ENCODE data around the gene SMARCC2.

SMARCC2 gene

DNA sequence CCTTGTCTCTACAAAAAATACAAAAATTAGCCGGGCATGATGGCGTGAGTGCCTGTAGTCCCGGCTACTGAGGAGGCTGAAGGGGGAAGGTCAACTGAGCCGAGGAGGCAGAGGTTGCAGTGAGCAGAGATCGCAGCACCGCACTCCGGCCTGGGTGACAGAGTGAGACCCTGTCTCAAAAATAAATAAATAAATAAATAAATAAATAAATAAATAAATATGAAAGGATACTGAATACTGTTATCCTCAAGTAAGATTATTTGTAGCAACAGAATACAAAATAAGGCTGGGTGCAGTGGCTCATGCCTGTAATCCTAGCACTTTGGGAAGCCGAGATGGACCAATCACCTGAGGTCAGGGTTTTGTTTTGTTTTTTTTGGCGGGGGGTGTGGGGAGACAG is 30.6 kb upstream of the SMARCC2 start (continued):
- TF ChIP-seq ZNF677 (tag by site-specific recombination; IDR thresholded peaks at IDR 0.05) (no peak), WT1 (tag by site-specific recombination; IDR thresholded peaks at IDR 0.05) (no peak), ZEB2 (tag by site-specific recombination; IDR thresholded peaks at IDR 0.05) (no peak; the same call in 1 of the 2 replicates), BCL11B (tag by site-specific recombination; IDR thresholded peaks at IDR 0.05; ENCODE audit: low read depth) (no peak), ZNF341 (tag by site-specific recombination; IDR thresholded peaks at IDR 0.05; ENCODE audit: low read depth) (0 out of 2 replicates have a peak, but pooled peaks have one; percentile 34), ZNF133 (tag by site-specific recombination; IDR thresholded peaks at IDR 0.05) (no peak), GFI1B (tag by site-specific recombination; IDR thresholded peaks at IDR 0.05) (0 out of 2 replicates have a peak, but pooled peaks have one; percentile 48), TRIM28 (IDR thresholded peaks at IDR 0.05; ENCODE audit: borderline replicate concordance, low read length) (no peak), ZNF544 (tag by site-specific recombination; IDR thresholded peaks at IDR 0.05) (no peak), ZNF211 (tag by site-specific recombination; IDR thresholded peaks at IDR 0.05; ENCODE audit: low read depth) (no peak), ZNF404 (tag by site-specific recombination; IDR thresholded peaks at IDR 0.05) (peak; percentile 97), KLF1 (tag by site-specific recombination; IDR thresholded peaks at IDR 0.05) (no peak), TCF7L2 (IDR thresholded peaks at IDR 0.05; ENCODE audit: borderline replicate concordance, low read depth, low read length) (no peak), ZNF776 (tag by site-specific recombination; IDR thresholded peaks at IDR 0.05; ENCODE audit: borderline replicate concordance) (no peak), RBAK (tag by site-specific recombination; IDR thresholded peaks at IDR 0.05) (peak; percentile 79), ZNF548 (tag by site-specific recombination; IDR thresholded peaks at IDR 0.05) (no peak), ZNF843 (tag by site-specific recombination; IDR thresholded peaks at IDR 0.05) (no peak), ZBTB21 (tag by site-specific recombination; IDR thresholded peaks at IDR 0.05) (peak; percentile 49; the same call in 1 of the 2 replicates), ZNF398 (tag by site-specific recombination; IDR thresholded peaks at IDR 0.05) (no peak), ZSCAN30 (tag by site-specific recombination; IDR thresholded peaks at IDR 0.05) (no peak), ZNF777 (tag by site-specific recombination; IDR thresholded peaks at IDR 0.05; ENCODE audit: borderline replicate concordance) (no peak), ZNF621 (tag by site-specific recombination; IDR thresholded peaks at IDR 0.05) (no peak), ZNF488 (tag by site-specific recombination; IDR thresholded peaks at IDR 0.05) (no peak), BCL11A (tag by site-specific recombination; IDR thresholded peaks at IDR 0.05; ENCODE audit: low read depth) (no peak), ZNF747 (tag by site-specific recombination; IDR thresholded peaks at IDR 0.05) (no peak), ZNF24 (tag by site-specific recombination; IDR thresholded peaks at IDR 0.05) (peak; percentile 52; the same call in 1 of the 2 replicates), GLI2 (tag by site-specific recombination; IDR thresholded peaks at IDR 0.05; ENCODE audit: borderline replicate concordance, low read depth) (no peak; the same call in 1 of the 2 replicates), ZNF48 (tag by site-specific recombination; IDR thresholded peaks at IDR 0.05) (no peak)
- TF ChIP-seq, protein P1, sequence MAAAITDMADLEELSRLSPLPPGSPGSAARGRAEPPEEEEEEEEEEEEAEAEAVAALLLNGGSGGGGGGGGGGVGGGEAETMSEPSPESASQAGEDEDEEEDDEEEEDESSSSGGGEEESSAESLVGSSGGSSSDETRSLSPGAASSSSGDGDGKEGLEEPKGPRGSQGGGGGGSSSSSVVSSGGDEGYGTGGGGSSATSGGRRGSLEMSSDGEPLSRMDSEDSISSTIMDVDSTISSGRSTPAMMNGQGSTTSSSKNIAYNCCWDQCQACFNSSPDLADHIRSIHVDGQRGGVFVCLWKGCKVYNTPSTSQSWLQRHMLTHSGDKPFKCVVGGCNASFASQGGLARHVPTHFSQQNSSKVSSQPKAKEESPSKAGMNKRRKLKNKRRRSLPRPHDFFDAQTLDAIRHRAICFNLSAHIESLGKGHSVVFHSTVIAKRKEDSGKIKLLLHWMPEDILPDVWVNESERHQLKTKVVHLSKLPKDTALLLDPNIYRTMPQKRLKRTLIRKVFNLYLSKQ (tag by site-specific recombination; IDR thresholded peaks at IDR 0.05; ENCODE audit: borderline replicate concordance) = peak; percentile 85; the same call in 1 of the 2 replicates
- TF ChIP-seq, protein P2, sequence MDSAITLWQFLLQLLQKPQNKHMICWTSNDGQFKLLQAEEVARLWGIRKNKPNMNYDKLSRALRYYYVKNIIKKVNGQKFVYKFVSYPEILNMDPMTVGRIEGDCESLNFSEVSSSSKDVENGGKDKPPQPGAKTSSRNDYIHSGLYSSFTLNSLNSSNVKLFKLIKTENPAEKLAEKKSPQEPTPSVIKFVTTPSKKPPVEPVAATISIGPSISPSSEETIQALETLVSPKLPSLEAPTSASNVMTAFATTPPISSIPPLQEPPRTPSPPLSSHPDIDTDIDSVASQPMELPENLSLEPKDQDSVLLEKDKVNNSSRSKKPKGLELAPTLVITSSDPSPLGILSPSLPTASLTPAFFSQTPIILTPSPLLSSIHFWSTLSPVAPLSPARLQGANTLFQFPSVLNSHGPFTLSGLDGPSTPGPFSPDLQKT (IDR thresholded peaks at IDR 0.05; ENCODE audit: borderline replicate concordance, low read depth, low read length) = no peak
- TF ChIP-seq, protein P3, sequence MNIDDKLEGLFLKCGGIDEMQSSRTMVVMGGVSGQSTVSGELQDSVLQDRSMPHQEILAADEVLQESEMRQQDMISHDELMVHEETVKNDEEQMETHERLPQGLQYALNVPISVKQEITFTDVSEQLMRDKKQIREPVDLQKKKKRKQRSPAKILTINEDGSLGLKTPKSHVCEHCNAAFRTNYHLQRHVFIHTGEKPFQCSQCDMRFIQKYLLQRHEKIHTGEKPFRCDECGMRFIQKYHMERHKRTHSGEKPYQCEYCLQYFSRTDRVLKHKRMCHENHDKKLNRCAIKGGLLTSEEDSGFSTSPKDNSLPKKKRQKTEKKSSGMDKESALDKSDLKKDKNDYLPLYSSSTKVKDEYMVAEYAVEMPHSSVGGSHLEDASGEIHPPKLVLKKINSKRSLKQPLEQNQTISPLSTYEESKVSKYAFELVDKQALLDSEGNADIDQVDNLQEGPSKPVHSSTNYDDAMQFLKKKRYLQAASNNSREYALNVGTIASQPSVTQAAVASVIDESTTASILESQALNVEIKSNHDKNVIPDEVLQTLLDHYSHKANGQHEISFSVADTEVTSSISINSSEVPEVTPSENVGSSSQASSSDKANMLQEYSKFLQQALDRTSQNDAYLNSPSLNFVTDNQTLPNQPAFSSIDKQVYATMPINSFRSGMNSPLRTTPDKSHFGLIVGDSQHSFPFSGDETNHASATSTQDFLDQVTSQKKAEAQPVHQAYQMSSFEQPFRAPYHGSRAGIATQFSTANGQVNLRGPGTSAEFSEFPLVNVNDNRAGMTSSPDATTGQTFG (tag by site-specific recombination; IDR thresholded peaks at IDR 0.05; ENCODE audit: borderline replicate concordance) = no peak
- TF ChIP-seq, protein P4, sequence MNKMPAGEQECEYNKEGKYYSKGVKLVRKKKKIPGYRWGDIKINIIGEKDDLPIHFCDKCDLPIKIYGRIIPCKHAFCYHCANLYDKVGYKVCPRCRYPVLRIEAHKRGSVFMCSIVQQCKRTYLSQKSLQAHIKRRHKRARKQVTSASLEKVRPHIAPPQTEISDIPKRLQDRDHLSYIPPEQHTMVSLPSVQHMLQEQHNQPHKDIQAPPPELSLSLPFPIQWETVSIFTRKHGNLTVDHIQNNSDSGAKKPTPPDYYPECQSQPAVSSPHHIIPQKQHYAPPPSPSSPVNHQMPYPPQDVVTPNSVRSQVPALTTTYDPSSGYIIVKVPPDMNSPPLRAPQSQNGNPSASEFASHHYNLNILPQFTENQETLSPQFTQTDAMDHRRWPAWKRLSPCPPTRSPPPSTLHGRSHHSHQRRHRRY (tag by site-specific recombination; IDR thresholded peaks at IDR 0.05) = no peak

Measured in HEK293 (cell line).